ENCODE data around the gene CCL27.

The CCL27 gene

GRCh38 chr9:34651321-34651720 is 11.1 kb downstream of the CCL27 start:
- TF ChIP-seq CTCF (IDR thresholded peaks at IDR 0.05), result no peak
- Histone ChIP-seq H3K27ac (peak overlapping the region; percentile 87 to 91), H3K4me3 (peak overlapping the region; percentile 74)
- DNase-seq (ENCODE audit: low spot score), result no peak

DNA sequence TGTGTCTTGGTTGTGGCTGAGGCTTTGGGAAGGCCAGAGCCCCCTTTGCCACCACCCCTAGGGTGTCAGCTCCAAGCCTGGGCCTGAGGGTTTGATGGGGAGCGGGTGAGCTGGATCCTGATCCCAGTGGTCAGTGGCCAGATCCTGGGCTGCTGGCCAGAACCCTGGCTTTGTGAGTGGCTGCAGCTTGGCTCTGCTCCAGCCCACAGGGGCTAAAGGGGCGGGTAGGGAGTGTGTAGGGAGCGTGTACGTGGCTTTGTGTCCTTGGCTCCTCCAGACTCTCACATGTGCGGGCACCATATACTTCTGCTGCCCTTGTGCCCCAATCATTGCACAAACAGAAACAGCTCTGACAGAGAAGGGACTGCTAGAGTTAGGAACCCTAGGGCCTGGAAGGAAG is 11.6 kb downstream of the CCL27 start:
- Histone ChIP-seq H3K4me3 (no peak overlapping the region), H3K27ac (peak overlapping the region; percentile 87 to 91)
- DNase-seq (ENCODE audit: low spot score), result no peak
- no peak for TF ChIP-seq CTCF (IDR thresholded peaks at IDR 0.05)

DNA sequence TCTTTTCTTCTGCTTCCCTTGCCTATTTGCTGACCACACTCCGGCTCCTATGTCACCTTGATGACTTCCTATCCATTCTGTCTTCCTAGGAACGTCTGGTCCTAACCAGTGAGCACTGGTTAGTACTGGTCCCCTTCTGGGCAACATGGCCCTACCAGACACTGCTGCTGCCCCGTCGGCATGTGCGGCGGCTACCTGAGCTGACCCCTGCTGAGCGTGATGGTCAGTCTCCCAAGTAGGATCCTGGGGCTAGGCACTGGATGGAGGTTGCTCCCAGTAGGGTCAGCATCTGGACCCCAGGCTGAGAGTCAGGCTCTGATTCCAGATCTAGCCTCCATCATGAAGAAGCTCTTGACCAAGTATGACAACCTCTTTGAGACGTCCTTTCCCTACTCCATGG is 13.8 kb downstream of the CCL27 start:
- peak overlapping the region in 1 of 2 donors; percentile 91 for H3K27ac ChIP-seq
- H3K4me3 ChIP-seq, result no peak overlapping the region
- DNase-seq (ENCODE audit: low spot score), result no peak
- TF ChIP-seq CTCF (IDR thresholded peaks at IDR 0.05), result no peak

DNA sequence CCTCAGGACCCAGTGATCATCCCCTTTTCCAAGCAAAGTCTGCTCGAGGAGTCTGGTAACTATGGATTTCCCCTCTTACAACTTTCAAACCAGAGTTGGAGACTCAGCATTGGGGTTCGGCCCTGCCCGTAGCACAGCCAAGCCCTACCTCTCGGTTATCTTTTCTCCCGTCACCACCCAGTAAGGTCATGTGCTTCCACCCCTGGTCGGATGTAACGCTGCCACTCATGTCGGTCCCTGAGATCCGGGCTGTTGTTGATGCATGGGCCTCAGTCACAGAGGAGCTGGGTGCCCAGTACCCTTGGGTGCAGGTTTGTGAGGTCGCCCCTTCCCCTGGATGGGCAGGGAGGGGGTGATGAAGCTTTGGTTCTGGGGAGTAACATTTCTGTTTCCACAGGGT is 14.8 kb downstream of the CCL27 start:
- DNase-seq (ENCODE audit: low spot score), result no peak
- Histone ChIP-seq H3K27ac (peak overlapping the region in 1 of 2 donors; percentile 91), H3K4me3 (peak overlapping the region; percentile 83)
- no peak for TF ChIP-seq CTCF (IDR thresholded peaks at IDR 0.05)

DNA sequence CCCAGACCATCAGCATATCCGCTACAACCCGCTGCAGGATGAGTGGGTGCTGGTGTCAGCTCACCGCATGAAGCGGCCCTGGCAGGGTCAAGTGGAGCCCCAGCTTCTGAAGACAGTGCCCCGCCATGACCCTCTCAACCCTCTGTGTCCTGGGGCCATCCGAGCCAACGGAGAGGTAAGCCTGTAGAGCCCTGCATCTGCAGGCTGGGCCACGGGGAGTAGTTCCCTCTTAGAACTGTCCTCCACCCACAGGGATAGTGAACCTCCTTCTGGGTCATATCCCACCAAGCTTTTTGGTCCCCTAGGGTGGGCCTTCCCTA is 15.4 kb downstream of the CCL27 start:
- Histone ChIP-seq H3K27ac (peak overlapping the region; percentile 78 to 91), H3K4me3 (peak overlapping the region; percentile 83)
- no peak for DNase-seq (ENCODE audit: low spot score)
- no peak for TF ChIP-seq CTCF (IDR thresholded peaks at IDR 0.05)

DNA sequence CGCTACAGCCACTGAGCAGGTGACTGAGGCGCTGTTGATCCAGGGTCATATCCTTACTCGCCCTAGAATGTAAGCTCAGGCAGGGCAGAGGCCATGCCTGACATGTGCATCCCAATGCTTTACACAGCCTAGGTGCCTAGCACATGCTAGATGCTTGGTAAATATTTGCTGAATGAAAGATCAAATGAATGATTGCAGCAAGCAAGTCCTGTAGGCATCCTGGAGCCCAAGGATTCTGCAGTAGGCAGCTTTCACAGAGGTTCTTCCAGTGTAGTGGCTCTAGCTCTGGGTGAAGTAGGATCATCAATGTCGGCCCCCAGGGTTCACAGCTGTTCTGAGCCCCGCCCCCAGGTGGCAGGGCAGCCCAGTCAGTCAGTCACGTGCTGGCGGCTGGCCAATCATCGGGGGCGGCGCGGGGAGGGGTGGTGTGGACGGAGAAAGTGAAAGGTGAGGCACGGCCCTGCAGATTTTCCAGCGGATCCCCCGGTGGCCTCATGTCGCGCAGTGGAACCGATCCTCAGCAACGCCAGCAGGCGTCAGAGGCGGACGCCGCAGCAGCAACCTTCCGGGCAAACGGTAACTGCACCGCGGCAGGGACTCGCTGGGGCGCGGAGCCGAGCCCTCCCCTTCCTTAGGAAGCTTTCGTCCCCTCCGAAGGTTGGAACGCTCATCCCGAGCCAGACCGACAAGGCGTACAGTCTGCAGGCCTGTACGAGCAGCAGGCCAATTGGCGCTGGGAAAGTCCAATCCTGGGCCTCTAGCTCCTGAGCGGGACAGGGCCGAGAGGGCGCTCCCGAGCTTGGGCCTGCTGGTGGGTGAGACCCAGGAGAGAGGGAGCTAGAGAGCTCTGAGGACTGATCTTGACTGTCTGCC is 16.0 kb downstream of the CCL27 start, which contains the start of gene GALT:
TSS of gene GALT (plus strand) at position 465 of the 873 bp plus-strand sequence. CDS start at position 495, 30 bp downstream.
- Histone ChIP-seq H3K27ac (peak within 1 kb of the TSS; percentile 78 to 91), H3K4me3 (peak within 1 kb of the TSS; percentile 83)
- TF ChIP-seq CTCF (IDR thresholded peaks at IDR 0.05), result no peak
- peak; percentile 95 for DNase-seq (ENCODE audit: low spot score)

GRCh38 chr9:34644766-34645314 is 17.6 kb downstream of the CCL27 start:
- Histone ChIP-seq H3K27ac (no peak overlapping the region), H3K4me3 (no peak overlapping the region)
- DNase-seq (ENCODE audit: low spot score), result no peak
- no peak for TF ChIP-seq CTCF (IDR thresholded peaks at IDR 0.05)
